A549 (cell line): Measurements from ENCODE around the gene NOSIP. TPM values are rescaled to one million over a fixed set of nuclear protein-coding genes. Genes with fewer than 3 reads are reported as not detected.

Experiments
- ATAC-seq, 2 experiments: fragments of 200-7000 bp in 1 of 2; fragments of >200 bp in 1 of 2; cut with Nextera tagmentation in 1 of 2; cut with Tn5 transposase in 1 of 2; 3 replicates each; pipeline versions ENCODE4 v1.8.0 to v1.9.1; 2018 to 2020; ENCODE audit warnings: mild to moderate bottlenecking in 1 of 2, moderate library complexity in 1 of 2
- CTCF ChIA-PET: fragments of 300-600 bp; sonication (Branson Sonifier 250); formaldehyde crosslinking; extraction: SDS; loops from one replicate; lab custom pipeline; 2021; ENCODE audit warnings: antibody characterized with exemption, inconsistent platforms; lab: Yijun Ruan, JAX
- POLR2A ChIA-PET: fragments of 350-600 bp; formaldehyde crosslinking; extraction: SDS; loops from one replicate; lab custom pipeline; 2021; ENCODE audit warnings: antibody characterized with exemption, inconsistent platforms; lab: Yijun Ruan, JAX
- DNase-seq, 2 experiments: peaks; one replicate each; pipeline versions ENCODE4 v3.0.0 to v3.0.0-alpha.2; 2011 to 2016; ENCODE audit warnings: low read depth in 1 of 2, low spot score in 1 of 2
- FAIRE-seq: peaks from 2 replicates; lab custom pipeline; 2011; peaks lifted over from hg19 to GRCh38; lab: Jason Lieb, UNC
- H3K27ac ChIP-seq, 2 experiments: fragments of >200 bp; sonication (Bioruptor Twin); formaldehyde crosslinking; 3 replicates each; pipeline ENCODE4 v1.5.1; 2016 to 2017
- H3K4me1 ChIP-seq: fragments of >200 bp; sonication (Bioruptor Twin); formaldehyde crosslinking; 3 replicates; pipeline ENCODE4 v1.6.1; 2016
- H3K4me2 ChIP-seq: fragments of >200 bp; sonication (Bioruptor Twin); formaldehyde crosslinking; 3 replicates; pipeline ENCODE4 v1.6.1; 2016
- H3K4me3 ChIP-seq: fragments of >200 bp; sonication (Bioruptor Twin); formaldehyde crosslinking; 3 replicates; pipeline ENCODE4 v1.5.1; 2016
- H3K9me3 ChIP-seq: fragments of >200 bp; sonication (Bioruptor Twin); formaldehyde crosslinking; 3 replicates; pipeline ENCODE4 v1.6.1; 2016
- BHLHE40 ChIP-seq: IDR thresholded peaks from 2 replicates; pipeline ENCODE4 v1.6.1; 2012; ENCODE audit warnings: low read depth, low read length, inconsistent platforms
- CBX2 ChIP-seq: fragments of 200-600 bp; sonication (generic); IDR thresholded peaks from 2 replicates; pipeline ENCODE4 v1.6.1; 2016; ENCODE audit warnings: low read depth, mild to moderate bottlenecking, borderline replicate concordance
- CBX8 ChIP-seq: fragments of 200-600 bp; sonication (generic); IDR thresholded peaks from 2 replicates; pipeline ENCODE4 v1.6.1; 2016
- CHD2 ChIP-seq: fragments of 150-350 bp; IDR thresholded peaks from 2 replicates; pipeline ENCODE4 v1.6.1; 2014; ENCODE audit warnings: low read length; ENCODE audit not compliant: partially characterized antibody
- CHD4 ChIP-seq: fragments of 200-600 bp; sonication (generic); IDR thresholded peaks from 2 replicates; pipeline ENCODE4 v1.6.1; 2016; ENCODE audit warnings: antibody characterized with exemption, mild to moderate bottlenecking, borderline replicate concordance
- EHF ChIP-seq: fragments of 250-450 bp; sonication (Bioruptor Pico); IDR thresholded peaks from 2 replicates; pipeline ENCODE4 v1.5.0; 2020; ENCODE audit warnings: mild to moderate bottlenecking
- EHMT2 ChIP-seq: fragments of 200-600 bp; sonication (generic); IDR thresholded peaks from 2 replicates; pipeline ENCODE4 v1.6.1; 2016; ENCODE audit warnings: antibody characterized with exemption, low read depth, mild to moderate bottlenecking, moderate library complexity
- ESRRA ChIP-seq: fragments of 150-350 bp; IDR thresholded peaks from 2 replicates; pipeline ENCODE4 v1.6.1; 2014; ENCODE audit warnings: mild to moderate bottlenecking, low read length, borderline replicate concordance
- FOSL2 ChIP-seq, 2 experiments: fragments of 450-650 bp in 1 of 2; fragments of >200 bp in 1 of 2; sonication (Bioruptor Twin) in 1 of 2; formaldehyde crosslinking; IDR thresholded peaks; 2 replicates each; pipeline versions ENCODE4 v1.5.0 to v1.6.1; 2016 to 2020; ENCODE audit warnings: mild to moderate bottlenecking in 1 of 2, moderate library complexity in 1 of 2
- FOXS1 ChIP-seq: fragments of 250-450 bp; sonication (Bioruptor Pico); IDR thresholded peaks from 2 replicates; pipeline ENCODE4 v1.5.0; 2020; ENCODE audit warnings: mild to moderate bottlenecking, moderate library complexity
- HDAC2 ChIP-seq: fragments of 200-600 bp; sonication (generic); IDR thresholded peaks from 2 replicates; pipeline ENCODE4 v1.6.1; 2016
- HOXA7 ChIP-seq: fragments of 250-450 bp; sonication (Bioruptor Pico); IDR thresholded peaks from 2 replicates; pipeline ENCODE4 v1.5.0; 2020; ENCODE audit warnings: mild to moderate bottlenecking, moderate library complexity
- HOXB5 ChIP-seq: fragments of 250-450 bp; sonication (Bioruptor Pico); IDR thresholded peaks from 2 replicates; pipeline ENCODE4 v1.5.0; 2020; ENCODE audit warnings: mild to moderate bottlenecking, moderate library complexity
- KDM1A ChIP-seq: fragments of 200-600 bp; sonication (generic); IDR thresholded peaks from 2 replicates; pipeline ENCODE4 v1.6.1; 2016; ENCODE audit warnings: low read depth, mild to moderate bottlenecking
- NFE2L2 ChIP-seq: fragments of 150-350 bp; conservative IDR thresholded peaks from 2 replicates; pipeline ENCODE4 v1.6.1; 2014; ENCODE audit warnings: low read length
- PHF8 ChIP-seq: fragments of 200-600 bp; sonication (generic); IDR thresholded peaks from 2 replicates; pipeline ENCODE4 v1.6.1; 2016; ENCODE audit warnings: low read depth, mild to moderate bottlenecking, antibody characterized with exemption, moderate library complexity, borderline replicate concordance
- RAD21 ChIP-seq, 2 experiments: fragments of >200 bp in 1 of 2; sonication (Bioruptor Twin) in 1 of 2; formaldehyde crosslinking in 1 of 2; IDR thresholded peaks in 1 of 2; conservative IDR thresholded peaks in 1 of 2; 2 replicates in 1 of 2; 3 replicates in 1 of 2; pipeline ENCODE4 v1.6.1; 2012 to 2018; ENCODE audit warnings: inconsistent platforms in 1 of 2
- RARB ChIP-seq: fragments of 250-450 bp; sonication (Bioruptor Pico); IDR thresholded peaks from 2 replicates; pipeline ENCODE4 v1.8.0; 2021; ENCODE audit warnings: mild to moderate bottlenecking, moderate library complexity
- ZNF302 ChIP-seq: fragments of 250-450 bp; sonication (Bioruptor Pico); IDR thresholded peaks from 2 replicates; pipeline ENCODE4 v1.9.0; 2021; ENCODE audit warnings: inconsistent platforms, mild to moderate bottlenecking, moderate library complexity
- ZSCAN20 ChIP-seq: fragments of 250-450 bp; sonication (Bioruptor Pico); IDR thresholded peaks from 2 replicates; pipeline ENCODE4 v1.8.0; 2022; ENCODE audit warnings: mild to moderate bottlenecking, moderate library complexity
- WGBS: methylation state at CpG from one replicate; pipeline ENCODE4 v1.1.6; 2017; ENCODE audit errors: missing lambda C conversion rate; 5-methylcytosine and 5-hydroxymethylcytosine counted together
- polyA plus RNA-seq, 4 experiments: library from polyadenylated mRNA; depleted of rRNA in 3 of 4; stranded (reverse); fragments of >200 nt; fragmentation: RNase III in 1 of 4; extraction: RNeasy Plus Mini Kit Qiagen cat#74134 plus additional on column Dnase treatment in 1 of 4; gene quantifications; 2 replicates in 3 of 4; 3 replicates in 1 of 4; pipeline ENCODE4 v1.2.3, GENCODE V29; 2011 to 2017
- TF ChIP-seq, protein P1 (sequence below): fragments of 200-600 bp; sonication (generic); IDR thresholded peaks from 2 replicates; pipeline ENCODE4 v1.6.1; 2016; ENCODE audit warnings: antibody characterized with exemption, mild to moderate bottlenecking, moderate library complexity
- TF ChIP-seq, protein P2 (sequence below): IDR thresholded peaks from 2 replicates; pipeline ENCODE4 v1.6.1; 2012
- TF ChIP-seq, protein P3 (sequence below): fragments of 250-450 bp; sonication (Bioruptor Pico); IDR thresholded peaks from 2 replicates; pipeline ENCODE4 v1.5.0; 2020; ENCODE audit warnings: low read depth, mild to moderate bottlenecking, moderate library complexity
- TF ChIP-seq, protein P4 (sequence below): fragments of >200 bp; sonication (Bioruptor Twin); formaldehyde crosslinking; IDR thresholded peaks from 3 replicates; pipeline ENCODE4 v1.5.1; 2016
- TF ChIP-seq, protein P5 (sequence below): fragments of 150-350 bp; IDR thresholded peaks from 2 replicates; pipeline ENCODE4 v1.6.1; 2014; ENCODE audit warnings: low read depth, mild to moderate bottlenecking, low read length

The NOSIP gene
- polyA plus RNA-seq, 2 of the 4 experiments (the other 2 are of a cell fraction) = 49.0 to 101 TPM

DNA sequence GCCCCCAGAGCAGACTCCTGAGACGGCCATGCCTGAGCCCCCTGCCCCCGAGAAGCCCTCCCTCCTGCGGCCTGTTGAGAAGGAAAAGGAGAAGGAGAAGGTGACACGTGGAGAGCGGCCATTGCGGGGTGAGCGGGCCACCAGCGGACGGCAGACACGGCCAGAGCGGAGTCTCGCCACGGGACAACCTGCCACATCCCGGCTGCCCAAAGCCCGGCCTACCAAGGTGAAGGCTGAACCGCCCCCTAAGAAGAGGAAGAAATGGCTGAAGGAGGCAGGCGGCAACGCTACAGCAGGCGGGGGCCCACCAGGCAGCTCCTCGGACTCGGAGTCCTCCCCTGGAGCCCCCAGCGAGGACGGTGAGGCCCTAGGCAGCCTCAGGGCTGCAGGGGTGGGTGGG, 35.5 kb upstream of the NOSIP start:
- ChIA-PET POLR2A (no interaction called here), CTCF (interaction anchor here (1.0 to 3.9 kb wide), 4 partner anchors 10 to 56 kb away, joined by 4 to 15 read pairs (median 10); no protein-coding TSS in a partner anchor)
- ATAC-seq (no peak), FAIRE-seq (no peak), DNase-seq (no peak)
- TF ChIP-seq, protein P1, sequence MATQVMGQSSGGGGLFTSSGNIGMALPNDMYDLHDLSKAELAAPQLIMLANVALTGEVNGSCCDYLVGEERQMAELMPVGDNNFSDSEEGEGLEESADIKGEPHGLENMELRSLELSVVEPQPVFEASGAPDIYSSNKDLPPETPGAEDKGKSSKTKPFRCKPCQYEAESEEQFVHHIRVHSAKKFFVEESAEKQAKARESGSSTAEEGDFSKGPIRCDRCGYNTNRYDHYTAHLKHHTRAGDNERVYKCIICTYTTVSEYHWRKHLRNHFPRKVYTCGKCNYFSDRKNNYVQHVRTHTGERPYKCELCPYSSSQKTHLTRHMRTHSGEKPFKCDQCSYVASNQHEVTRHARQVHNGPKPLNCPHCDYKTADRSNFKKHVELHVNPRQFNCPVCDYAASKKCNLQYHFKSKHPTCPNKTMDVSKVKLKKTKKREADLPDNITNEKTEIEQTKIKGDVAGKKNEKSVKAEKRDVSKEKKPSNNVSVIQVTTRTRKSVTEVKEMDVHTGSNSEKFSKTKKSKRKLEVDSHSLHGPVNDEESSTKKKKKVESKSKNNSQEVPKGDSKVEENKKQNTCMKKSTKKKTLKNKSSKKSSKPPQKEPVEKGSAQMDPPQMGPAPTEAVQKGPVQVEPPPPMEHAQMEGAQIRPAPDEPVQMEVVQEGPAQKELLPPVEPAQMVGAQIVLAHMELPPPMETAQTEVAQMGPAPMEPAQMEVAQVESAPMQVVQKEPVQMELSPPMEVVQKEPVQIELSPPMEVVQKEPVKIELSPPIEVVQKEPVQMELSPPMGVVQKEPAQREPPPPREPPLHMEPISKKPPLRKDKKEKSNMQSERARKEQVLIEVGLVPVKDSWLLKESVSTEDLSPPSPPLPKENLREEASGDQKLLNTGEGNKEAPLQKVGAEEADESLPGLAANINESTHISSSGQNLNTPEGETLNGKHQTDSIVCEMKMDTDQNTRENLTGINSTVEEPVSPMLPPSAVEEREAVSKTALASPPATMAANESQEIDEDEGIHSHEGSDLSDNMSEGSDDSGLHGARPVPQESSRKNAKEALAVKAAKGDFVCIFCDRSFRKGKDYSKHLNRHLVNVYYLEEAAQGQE = no peak
- TF ChIP-seq ESRRA = no peak
- no peak for TF ChIP-seq KDM1A
- no peak for TF ChIP-seq RAD21 (conservative IDR thresholded peaks at IDR 0.05 in 1 of 2, IDR thresholded peaks at IDR 0.05 in 1 of 2)
- no peak for TF ChIP-seq CHD2
- TF ChIP-seq CHD4 = no peak
- no peak for TF ChIP-seq CBX2
- no peak for TF ChIP-seq FOXS1 (CRISPR knock-in tag)
- TF ChIP-seq, protein P2, sequence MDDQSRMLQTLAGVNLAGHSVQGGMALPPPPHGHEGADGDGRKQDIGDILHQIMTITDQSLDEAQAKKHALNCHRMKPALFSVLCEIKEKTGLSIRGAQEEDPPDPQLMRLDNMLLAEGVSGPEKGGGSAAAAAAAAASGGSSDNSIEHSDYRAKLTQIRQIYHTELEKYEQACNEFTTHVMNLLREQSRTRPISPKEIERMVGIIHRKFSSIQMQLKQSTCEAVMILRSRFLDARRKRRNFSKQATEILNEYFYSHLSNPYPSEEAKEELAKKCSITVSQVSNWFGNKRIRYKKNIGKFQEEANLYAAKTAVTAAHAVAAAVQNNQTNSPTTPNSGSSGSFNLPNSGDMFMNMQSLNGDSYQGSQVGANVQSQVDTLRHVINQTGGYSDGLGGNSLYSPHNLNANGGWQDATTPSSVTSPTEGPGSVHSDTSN = no peak
- TF ChIP-seq ZNF302 (CRISPR knock-in tag) = no peak
- TF ChIP-seq RARB (CRISPR knock-in tag) = no peak
- no peak for TF ChIP-seq NFE2L2
- TF ChIP-seq, protein P3, sequence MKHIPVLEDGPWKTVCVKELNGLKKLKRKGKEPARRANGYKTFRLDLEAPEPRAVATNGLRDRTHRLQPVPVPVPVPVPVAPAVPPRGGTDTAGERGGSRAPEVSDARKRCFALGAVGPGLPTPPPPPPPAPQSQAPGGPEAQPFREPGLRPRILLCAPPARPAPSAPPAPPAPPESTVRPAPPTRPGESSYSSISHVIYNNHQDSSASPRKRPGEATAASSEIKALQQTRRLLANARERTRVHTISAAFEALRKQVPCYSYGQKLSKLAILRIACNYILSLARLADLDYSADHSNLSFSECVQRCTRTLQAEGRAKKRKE = no peak
- WGBS = 96% methylated on average over 21 of the region's 23 CpGs
- H3K4me3 ChIP-seq = no peak overlapping the region
- no peak overlapping the region for H3K4me2 ChIP-seq
- H3K27ac ChIP-seq = peak overlapping the region in 1 of 2 experiments; percentile 84; a peak in 3 of 6 replicates
- H3K4me1 ChIP-seq = peaks cover 34% of the 10 kb centered on the region
- H3K9me3 ChIP-seq = no peaks in the 10 kb centered on the region

DNA sequence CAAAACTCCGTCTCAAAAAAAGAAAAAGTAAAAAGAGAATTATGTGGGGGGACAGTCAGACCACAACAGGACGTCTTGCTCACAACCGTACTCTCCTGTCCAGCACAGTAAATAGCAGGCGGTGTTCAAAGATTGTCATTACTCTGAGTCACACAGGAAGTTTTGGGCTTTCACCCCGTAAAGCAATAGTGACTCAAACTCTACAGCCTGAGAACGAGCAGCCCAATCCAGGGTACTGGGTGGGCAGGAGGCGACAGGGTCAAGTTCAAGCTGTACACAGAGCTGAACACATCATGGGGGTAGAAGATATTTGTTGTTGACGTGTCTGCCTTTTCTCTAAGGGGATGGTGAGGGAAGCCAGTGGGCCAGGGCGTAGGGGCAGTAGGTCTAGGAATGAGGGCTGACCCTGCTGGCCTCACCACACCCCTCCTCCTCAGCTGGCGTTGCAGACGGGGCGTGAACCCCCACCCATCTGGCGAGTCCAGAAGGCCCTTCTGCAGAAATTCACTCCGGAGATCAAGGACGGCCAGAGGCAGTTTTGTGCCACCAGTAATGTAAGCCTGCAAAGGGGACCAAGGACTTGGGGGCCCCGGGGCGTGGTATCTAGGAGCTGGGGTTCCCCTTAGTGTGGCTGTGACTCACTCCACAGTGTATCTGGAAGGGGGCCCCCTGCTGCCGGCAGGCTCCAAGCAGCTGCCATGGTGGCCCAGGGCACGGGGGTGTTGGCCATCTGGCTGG, 33.9 kb upstream of the NOSIP start:
- ATAC-seq (peak; percentile 85 to 89), DNase-seq (peak; percentile 71 to 78), FAIRE-seq (peak; percentile 65)
- ChIA-PET CTCF (interaction anchor here (0.8 to 3.9 kb wide), 7 partner anchors 11 to 59 kb away, joined by 3 to 11 read pairs (median 4); no protein-coding TSS in a partner anchor), POLR2A (interaction anchor here (0.9 to 1.8 kb wide), 2 partner anchors 26 to 28 kb away, joined by 3 to 5 read pairs; partner anchors contain the start of gene SCAF1)
- no peak overlapping the region for H3K4me3 ChIP-seq
- peak overlapping the region; percentile 72 for H3K4me2 ChIP-seq
- WGBS = 35% methylated on average over 18 of the region's 19 CpGs
- peak overlapping the region; percentile 65 to 84; a peak in 5 of 6 replicates for H3K27ac ChIP-seq
- H3K4me1 ChIP-seq = peaks cover 34% of the 10 kb centered on the region
- H3K9me3 ChIP-seq = no peaks in the 10 kb centered on the region
- TF ChIP-seq HOXB5 (CRISPR knock-in tag) (no peak), PHF8 (no peak), EHF (no peak), CBX8 (no peak), ZSCAN20 (no peak), EHMT2 (no peak), RARB (CRISPR knock-in tag) (no peak), ESRRA (0 out of 2 replicates have a peak, but pooled peaks have one; percentile 2), BHLHE40 (no peak), HOXA7 (CRISPR knock-in tag) (no peak), HDAC2 (no peak), FOSL2 (IDR thresholded peaks at IDR 0.05) (peak; percentile 67), FOSL2 (CRISPR knock-in tag; IDR thresholded peaks at IDR 0.05) (peak; percentile 80), NFE2L2 (0 out of 2 replicates have a peak, but pooled peaks have one; percentile 15)
- TF ChIP-seq, protein P2 = no peak
- TF ChIP-seq, protein P4, sequence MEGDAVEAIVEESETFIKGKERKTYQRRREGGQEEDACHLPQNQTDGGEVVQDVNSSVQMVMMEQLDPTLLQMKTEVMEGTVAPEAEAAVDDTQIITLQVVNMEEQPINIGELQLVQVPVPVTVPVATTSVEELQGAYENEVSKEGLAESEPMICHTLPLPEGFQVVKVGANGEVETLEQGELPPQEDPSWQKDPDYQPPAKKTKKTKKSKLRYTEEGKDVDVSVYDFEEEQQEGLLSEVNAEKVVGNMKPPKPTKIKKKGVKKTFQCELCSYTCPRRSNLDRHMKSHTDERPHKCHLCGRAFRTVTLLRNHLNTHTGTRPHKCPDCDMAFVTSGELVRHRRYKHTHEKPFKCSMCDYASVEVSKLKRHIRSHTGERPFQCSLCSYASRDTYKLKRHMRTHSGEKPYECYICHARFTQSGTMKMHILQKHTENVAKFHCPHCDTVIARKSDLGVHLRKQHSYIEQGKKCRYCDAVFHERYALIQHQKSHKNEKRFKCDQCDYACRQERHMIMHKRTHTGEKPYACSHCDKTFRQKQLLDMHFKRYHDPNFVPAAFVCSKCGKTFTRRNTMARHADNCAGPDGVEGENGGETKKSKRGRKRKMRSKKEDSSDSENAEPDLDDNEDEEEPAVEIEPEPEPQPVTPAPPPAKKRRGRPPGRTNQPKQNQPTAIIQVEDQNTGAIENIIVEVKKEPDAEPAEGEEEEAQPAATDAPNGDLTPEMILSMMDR = peak; percentile 17; the same call in 1 of the 3 replicates
- TF ChIP-seq, protein P5, sequence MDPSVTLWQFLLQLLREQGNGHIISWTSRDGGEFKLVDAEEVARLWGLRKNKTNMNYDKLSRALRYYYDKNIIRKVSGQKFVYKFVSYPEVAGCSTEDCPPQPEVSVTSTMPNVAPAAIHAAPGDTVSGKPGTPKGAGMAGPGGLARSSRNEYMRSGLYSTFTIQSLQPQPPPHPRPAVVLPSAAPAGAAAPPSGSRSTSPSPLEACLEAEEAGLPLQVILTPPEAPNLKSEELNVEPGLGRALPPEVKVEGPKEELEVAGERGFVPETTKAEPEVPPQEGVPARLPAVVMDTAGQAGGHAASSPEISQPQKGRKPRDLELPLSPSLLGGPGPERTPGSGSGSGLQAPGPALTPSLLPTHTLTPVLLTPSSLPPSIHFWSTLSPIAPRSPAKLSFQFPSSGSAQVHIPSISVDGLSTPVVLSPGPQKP = no peak
